ENCODE measurements around the gene NOS2. TPM values are rescaled to one million over a fixed set of nuclear protein-coding genes. Genes with fewer than 3 reads are reported as not detected.
A peak's percentile ranks its signal among the peaks of the same experiment; 100 is the strongest.
"Not testable (repeated sequence)": the region's sequence is repeated elsewhere in the genome, so short reads cannot be mapped to it uniquely, and the experiment has no call there.

Gene NOS2
- total RNA-seq, 1 experiment from 2014 or later = not detected

DNA sequence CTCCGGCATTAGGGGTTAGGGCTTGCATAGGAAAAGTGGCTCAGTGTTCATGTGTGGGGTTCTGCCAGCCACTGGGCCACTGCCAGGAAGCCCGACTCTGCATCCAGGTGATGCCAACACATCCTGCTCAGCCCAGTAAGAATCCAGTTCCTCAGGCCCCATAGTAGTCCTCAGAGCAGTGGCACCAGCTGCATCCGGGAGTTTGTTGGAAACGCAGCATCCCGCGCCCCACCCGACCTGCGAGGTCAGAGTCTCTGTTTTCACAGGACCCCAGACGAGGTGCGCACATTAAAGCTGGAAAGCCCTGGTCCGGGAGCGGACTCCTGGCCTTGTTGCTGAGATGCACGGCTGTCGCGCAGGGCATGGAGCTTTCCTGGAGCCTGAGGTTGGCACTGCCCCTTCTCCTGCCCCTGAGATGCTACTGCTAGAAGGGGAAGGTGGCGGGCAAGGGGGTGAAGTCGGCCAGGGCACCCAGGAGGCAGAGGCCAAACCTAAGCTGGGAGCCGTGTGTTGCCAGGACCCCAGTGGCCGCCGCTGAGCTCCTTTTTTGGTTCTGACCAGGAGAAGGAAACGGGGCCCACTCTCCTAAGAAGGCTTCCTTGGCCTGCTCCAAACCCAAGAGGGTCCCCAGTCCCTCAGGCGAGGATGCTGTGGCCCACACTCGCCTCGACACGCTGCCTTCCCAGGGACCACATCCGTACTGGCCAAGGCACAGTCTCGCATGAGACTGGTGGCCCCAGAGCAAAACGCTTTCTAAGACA lies 44.4 kb downstream of the NOS2 start:
- DNase-seq (ENCODE audit: low read depth) = no peak

DNA sequence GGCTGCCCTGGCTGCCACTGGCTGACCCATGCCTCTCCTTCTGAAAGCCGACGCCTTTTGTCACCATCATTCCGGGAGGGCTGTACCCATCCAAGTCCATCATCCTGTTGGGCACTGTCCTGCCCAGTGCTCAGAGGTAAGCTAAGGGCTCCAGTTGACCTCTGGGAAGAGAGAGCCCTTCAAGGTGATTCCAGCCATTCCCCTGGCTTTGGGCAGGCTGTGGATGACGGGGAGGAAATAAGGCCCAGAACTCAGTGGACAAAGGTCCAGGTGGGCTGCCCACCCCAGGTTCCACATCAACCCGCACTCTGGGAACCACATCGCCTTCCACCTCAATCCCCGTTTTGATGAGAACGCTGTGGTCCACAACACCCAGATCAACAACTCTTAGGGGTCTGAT lies 45.8 kb downstream of the NOS2 start:
- DNase-seq (ENCODE audit: low read depth) = no peak

DNA sequence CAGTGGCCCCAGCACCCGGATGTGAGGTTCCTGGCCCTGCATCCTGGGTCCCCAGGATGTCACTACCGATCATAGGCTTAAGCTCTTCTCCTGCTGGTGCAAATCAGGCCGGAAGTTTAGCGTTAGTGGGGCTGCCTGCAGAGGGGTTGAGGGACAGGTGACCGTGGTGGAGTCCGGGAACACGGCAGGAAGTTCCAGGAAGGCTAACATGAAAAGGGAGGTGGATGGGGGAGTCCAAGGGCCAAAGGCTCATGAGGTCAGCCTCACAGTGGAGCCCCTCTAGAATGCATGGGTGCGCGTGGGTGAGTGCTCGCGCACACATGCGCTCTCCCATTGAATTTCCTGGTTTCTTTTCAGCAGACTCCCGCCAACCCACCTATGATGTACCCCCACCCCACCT lies 46.6 kb downstream of the NOS2 start:
- not testable (repeated sequence) for DNase-seq (ENCODE audit: low read depth)

DNA sequence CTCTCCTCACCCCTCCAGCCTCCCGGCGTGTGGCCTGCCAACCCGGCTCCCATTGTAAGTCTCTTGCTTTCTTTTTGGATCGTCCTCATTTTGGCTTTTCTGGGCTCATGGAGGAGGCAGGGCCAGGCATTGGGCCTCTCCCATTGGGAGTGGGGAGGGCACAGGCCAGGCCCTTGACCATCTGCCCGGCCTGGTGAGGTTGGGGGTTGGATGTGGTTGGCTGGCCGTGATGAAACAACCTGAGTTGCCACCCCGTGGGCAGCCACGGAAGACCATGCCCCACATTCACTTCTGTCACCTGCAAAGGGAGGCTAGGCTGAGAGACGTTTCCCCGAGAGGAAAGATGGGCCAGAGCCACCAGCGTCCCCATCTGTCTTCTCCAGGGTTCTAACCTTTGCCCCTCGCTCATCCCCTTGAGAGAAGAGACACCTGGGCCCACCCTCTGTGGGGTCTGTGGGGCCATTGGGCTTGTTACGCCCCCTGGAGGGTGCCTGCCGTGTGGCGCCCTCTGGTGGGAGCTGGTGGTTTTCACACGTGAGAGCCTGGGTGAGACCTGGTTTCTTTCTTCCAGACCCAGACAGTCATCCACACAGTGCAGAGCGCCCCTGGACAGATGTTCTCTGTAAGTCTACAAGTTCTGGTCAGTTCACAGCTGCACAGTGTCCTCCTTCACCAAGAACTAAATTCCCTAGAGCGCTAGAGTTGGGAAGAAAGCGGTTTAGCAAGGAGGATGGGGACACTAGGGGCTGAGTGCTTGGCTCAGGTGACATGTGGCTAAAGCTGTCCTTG lies 47.3 kb downstream of the NOS2 start:
- not testable (repeated sequence) for DNase-seq (ENCODE audit: low read depth)

DNA sequence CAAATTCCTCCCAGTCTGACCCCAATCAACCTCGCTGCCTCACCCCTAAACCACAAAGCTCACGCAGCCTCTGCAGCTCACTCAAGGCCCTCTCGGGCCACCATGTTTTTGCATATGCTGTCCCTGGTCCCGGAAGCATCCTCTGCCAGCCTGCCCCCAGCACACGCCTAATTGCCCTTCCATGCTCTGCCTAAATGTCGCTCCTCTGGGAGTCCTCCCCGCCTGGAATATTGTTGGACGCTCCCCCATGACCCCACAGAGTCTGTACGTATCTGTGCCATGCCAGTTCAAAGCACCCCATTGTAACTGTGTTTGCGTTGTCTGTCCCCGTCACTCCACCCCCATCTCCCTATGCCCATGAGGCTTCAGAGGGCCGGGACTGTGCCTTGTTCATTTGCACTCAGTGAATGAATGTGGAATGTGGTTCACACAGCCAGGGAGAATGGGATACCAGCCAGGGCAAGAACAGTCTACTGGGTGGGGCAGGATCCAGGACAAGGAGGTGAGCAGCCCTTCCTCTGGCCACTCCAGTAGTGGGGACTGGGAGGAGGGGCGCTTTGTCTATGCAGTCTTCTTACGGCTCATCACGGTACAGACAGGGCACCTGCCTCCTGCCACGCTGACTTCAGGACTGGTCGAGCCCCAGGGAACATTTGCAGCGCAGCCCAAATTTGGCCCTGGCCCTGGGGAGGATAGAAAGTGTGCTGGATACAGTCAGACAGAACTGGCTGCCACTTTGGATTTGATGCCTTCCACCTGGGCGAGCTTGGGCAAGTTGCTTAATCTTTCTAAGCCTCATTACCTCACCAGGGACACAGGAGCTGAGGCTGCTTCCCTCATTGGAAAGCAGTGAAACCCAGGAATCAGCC lies 48.5 kb downstream of the NOS2 start:
- DNase-seq (ENCODE audit: low read depth) = no peak

DNA sequence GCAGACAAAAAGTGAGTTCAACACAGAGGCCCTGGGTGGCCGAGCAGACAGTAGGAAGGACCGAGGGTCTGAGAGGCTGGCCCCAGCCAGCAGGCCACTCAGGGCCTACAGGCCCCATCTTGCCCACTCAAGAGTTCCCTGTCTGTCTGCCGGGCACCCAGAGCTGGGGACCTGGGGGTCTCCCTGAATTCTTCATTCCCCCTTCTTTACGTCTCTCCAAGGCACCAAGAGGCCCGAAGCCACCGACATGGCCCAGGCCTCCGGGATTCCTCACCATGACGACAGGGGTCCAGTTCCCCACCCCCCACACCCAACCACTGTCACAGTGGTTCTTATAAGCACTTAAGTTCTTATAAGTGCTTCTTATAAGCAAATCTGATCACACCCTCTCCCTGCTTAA lies 49.2 kb downstream of the NOS2 start:
- DNase-seq (ENCODE audit: low read depth) = no peak

DNA sequence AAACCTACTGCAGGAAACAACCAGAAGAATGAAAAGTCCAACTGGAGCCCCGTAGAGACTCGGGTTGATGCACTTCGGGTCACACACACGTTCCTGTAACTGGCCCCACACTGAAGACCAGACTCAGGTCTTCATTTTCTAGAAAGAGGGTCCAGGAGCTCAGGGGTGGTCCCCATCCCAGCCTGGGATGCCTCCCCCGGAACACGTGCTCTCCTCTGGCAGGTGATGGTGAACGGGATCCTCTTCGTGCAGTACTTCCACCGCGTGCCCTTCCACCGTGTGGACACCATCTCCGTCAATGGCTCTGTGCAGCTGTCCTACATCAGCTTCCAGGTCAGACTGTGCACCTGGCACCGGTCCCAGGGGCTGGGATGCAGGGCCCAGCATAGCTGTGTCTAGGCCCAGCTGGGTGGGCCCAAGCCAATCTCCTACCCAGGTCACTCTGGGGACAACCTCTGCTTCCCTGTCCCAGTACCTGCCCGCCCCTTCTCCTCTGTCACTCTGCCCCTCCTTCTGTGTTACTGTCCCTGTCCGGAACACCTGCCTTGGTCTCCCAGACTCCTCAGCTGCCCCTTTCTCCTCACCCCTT lies 50.7 kb downstream of the NOS2 start:
- DNase-seq (ENCODE audit: low read depth) = not testable (repeated sequence)

DNA sequence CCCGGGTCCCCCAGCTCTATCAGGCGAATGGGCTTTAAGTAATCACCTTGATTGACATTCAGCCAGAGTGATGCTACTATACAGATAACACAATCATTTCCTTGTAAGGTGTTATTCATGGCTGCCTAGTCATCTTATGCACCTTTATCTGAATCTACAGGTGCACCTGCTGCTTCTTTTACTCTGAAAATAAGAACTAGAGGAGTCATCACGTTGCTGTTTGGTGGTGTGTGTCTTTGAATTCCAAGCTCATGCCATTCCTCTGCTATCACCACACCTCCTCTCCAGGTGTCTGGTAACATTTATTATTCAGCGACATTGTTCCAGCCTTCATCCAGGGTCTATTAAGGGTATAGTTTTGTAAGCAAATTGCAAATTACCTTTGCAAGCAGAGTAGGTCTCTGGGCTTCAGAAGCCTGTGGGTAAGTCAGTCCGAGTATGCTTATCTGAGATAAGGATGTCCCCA lies 51.9 kb downstream of the NOS2 start:
- DNase-seq (ENCODE audit: low read depth) = no peak

DNA sequence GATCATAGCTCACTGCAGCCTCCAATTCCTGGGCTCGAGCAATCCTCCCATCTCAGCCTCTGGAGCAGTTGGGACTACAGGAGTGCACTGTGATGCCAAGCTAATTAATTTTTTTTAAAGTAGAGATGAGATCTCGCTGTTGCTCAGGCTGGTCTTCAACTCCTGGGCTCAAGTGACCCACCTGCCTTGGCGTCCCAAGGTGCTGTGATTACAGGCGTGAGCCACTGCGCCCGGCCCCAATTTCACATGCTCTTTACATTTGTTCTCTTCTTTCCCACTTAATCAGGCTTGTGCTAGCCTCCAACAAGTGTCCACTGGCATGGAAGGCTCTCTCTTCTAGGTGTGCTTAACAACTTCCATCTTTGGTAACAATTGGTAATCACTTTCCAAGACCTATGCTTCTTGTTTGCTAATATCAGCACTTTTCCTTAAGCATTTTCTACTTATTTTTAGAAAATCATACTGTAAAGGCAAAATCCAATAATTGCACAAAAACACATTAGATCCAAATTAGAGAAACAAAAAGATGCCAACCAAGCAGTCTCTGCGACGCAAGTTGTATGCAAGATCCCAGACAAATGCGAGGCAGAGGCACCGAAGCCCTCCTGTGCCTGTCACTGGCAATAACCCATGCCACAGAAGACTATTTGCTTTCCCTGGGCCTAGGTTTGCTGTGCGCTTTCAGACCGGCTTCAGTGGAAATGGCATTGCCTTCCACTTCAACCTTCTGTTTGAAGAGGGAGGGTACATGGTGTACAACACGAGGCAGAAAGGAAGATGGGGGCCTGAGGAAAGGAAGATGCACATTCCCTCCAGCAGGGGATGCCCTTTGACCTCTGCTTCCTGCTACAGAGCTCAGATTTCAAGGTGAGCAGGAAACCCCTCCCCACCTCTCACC lies 52.6 kb downstream of the NOS2 start:
- DNase-seq (ENCODE audit: low read depth) = no peak

DNA sequence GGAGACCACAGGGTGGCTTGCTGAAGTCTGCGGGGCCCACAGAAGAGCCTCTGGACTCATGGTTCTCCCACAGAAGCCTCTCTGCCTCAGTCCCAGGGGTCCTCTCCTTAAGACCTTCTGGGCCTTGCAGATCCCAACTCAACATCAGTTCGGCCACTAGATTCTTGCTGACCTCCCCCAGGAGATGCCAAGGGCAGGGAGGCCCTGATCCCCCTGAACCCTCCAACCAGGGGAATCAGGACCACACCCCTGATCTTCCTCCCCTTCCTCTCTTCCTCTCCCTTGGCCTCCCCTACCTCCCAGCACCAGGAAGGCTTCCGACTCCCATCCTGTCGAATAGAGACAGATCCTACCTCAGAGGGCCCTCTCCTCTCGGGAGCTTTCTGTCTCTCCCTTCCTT lies 53.4 kb downstream of the NOS2 start:
- no peak for DNase-seq (ENCODE audit: low read depth)

DNA sequence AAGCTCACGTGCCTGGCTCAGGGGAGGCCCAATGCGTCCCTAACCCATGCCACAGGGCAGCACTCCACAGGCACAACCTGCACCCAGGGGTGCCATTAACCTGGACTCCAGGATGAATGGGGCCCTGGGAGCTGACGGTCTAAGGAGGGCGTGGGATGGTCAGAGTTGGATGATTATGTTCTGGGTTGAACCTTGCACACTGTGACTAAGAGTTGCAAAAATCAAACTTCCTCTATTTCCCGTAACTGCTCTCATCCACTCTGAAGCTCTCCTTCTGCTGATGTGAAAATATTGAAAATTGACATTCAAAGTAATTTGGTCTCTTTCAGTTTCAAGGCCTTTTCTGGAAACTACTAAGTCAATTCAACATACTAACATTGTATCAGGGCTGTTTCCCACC lies 54.0 kb downstream of the NOS2 start:
- not testable (repeated sequence) for DNase-seq (ENCODE audit: low read depth)

DNA sequence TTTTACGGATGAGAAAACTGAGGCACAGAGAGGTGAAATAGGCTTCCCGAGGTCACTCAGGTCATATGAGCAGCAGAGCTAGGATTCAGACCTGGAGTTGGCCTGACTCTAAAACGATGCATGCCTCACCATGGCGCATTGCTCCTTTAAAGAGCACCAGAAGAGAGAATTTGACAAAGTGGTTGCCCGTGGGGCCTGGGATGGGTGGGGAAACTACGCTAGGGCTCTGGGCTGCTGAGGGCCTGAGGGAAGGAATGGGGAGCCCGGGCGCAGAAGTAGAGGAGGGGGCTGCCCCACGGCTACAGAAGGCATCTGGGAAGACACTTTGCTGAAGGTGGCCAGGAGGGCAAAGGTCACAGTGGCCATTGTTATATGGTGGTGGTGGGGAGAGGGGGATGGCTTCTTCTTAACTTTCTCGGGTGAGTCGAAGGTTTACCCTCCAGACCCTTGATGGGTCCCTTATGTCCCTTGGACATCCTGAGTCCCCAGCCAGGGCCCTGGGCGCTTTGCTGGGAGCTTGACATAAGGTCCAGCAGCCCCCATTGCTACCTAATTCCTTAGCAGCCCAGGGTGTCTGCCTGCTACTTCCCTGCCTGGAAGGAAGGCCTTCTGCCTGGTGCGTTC lies 55.0 kb downstream of the NOS2 start:
- not testable (repeated sequence) for DNase-seq (ENCODE audit: low read depth)

DNA sequence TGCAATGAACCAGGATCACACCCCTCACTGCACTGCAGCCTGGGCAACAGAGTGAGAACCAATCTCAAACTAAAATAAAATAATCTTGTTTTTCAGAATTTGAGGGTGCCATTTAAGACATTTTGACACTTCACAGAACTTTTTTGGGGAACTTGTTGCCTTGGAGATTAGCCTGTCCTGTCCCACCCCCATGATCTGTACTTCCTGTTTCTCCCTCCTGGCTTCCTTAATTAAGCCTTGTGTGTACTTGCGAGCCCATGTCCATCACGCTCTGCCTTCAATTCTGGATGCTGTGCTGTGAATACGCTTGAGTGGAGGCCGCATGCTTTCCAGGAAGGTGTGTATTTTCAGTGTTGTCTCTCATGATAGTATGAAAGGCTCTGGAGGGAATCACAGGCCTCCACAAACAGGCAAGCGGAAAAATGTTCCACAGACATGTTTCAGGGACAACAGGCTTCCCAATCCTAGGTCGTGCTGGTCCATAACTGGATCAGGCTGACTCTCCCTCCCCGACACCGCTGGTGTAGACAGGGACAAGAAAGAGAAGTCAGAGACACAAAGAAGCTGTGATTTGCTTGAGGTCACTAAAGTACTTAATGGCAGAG lies 56.9 kb downstream of the NOS2 start:
- DNase-seq (ENCODE audit: low read depth) = no peak

DNA sequence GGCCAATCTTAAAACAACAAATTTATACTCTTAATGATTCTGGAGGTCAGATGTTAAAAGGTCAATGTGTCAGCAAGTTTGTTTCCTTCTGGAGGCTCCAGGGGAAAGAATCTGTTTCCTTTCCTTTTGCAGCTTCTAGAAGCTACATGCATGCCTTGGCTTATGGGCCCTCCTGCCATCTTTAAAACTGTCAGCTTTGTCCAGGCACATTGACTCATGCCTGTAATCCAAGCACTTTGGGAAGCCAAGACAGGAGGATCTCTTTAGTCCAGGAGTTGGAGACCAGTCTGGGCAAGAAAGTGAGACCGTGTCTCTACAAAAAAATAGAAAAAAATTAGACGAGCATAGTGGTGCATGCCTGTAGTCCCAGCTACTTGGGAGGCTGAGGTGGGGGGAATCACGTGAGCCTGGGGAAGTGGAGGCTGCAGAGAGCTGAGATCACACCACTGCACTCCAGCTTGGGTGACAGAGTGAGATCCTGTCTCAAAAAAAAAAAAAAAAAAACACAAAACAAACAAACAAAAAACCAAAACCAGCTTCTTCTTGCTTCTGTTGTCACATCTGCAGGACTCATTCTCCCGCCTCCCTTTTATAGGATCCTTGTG lies 58.3 kb downstream of the NOS2 start:
- no peak for DNase-seq (ENCODE audit: low read depth)

DNA sequence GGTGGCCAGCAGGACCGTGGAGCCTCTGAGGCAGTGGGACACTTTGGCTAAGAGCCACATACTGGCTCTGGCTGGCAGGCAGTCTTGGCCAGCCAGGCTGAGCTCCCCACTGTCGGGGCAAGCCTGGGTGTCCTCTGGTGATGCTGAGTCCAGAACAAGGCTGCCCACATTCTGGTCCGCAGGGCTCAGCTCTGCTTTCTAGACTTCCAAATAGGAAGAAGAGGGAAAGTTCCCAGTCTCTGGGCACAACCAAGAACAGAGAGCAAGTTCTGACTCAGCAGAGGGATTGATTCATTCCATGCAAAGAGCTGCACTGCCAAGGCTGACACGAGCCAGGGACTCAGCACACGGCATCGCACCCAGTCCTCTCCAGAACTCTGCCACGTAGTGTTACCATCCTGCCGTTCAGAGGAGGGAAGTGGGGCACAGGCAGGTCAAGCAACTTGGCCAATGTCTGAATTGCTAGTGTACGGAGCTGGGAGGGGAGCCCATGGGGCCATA lies 58.9 kb downstream of the NOS2 start:
- DNase-seq (ENCODE audit: low read depth) = peak; percentile 19

DNA sequence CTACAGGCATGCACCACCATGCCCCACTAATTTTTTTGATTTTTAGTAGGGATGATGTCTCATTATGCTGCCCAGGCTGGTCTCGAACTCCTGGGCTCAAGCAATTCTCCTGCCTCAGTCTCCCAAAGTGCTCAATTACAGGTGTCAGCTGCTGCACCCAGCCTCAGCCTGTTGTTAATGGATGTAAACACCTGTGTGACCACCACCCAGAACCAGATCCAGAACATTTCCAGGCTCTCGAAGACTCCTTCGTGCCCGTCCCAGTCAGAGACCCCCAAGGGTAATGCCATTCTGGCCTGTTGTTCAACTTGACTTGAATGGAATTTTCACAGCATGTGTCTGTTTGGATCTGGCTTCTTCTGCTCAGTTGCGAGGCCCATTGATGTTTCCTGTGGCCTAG lies 59.8 kb downstream of the NOS2 start:
- DNase-seq (ENCODE audit: low read depth) = not testable (repeated sequence)

DNA sequence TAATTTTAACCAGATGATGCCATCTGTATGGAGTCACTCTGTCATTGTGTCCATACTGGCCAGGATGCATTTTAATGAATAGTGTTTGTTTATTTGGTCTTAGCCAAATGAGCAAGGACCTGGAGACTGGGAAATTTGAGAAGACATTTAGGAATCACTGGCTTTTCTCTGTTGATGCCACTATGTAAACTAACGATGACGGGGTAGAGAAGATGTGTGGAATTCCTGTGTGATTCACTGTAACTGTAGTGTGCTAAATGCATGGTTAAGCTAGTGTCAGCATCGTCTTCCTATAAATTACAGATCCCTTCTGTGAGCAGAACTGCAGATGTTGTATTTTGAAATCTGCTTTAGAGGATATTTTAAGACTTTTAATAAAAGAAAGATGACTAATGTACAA lies 66.6 kb downstream of the NOS2 start:
- DNase-seq (ENCODE audit: low read depth) = peak; percentile 1

DNA sequence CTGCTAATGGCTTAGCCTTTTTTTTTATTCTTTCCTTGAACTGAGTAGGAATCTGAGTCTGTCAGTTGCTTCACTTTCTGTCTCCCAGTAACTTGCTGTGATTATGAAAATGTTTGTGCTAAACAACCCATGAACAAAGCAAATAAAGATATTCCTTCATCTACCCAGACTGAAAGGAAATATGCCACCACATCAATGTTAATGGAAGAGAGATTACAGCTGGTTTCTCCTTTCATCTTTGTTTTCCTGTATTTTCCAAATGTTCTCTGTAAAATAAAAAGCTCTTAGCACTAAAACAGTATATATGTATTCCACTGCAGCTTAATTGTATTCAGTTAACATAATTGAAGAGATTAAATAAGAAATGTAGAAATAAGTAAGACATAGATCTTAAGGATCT lies 67.6 kb downstream of the NOS2 start:
- DNase-seq (ENCODE audit: low read depth) = not testable (repeated sequence)

DNA sequence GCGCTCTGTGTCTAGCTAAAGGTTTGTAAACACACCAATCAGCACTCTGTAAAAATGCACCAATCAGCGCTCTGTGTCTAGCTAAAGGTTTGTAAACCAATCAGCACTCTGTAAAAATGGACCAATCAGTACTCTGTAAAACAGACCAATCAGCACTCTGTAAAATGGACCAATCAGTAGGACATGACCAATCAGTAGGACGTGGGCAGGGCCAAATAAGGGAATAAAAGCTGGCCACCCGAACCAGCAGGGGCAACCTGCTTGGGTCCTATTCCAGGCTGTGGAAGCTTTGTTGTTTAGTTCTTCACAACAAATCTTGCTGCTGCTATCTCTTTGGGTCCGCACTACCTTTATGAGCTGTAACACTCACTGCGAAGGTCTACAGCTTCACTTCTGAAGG lies 74.3 kb downstream of the NOS2 start:
- DNase-seq (ENCODE audit: low read depth) = peak; percentile 8
